HG02884 (cell line): ENCODE measurements around the gene TMEM132C.

Experiments used
- ATAC-seq: cut with Tn5 transposase; IDR thresholded peaks from one replicate; pipeline ENCODE4 v1.9.1; 2021; ENCODE audit warnings: mild to moderate bottlenecking, moderate library complexity; ENCODE audit not compliant: unreplicated experiment

The TMEM132C gene

GRCh38 chr12:128286970-128287369 lies 20.0 kb downstream of the TMEM132C start:
- ATAC-seq: no peak

DNA sequence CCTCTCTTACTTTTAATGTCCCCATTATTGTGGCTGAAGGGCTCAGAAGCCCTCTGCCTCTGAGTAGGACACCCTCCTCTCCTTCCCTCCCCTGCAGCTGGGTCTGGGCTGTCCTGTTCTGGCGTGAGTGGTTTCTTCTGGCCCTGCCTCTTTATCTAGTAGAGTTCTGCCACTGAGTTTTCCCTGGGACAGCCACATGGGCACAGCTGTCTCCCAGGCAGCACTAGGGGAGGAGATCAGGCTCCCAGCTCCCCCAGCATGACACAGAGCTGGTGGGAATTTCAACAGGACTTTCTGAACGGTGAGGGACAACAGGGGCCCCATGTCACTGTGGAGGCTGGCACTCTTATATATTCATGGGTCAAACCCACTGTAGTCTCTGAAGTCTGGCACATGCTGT lies 21.4 kb downstream of the TMEM132C start:
- ATAC-seq: no peak

DNA sequence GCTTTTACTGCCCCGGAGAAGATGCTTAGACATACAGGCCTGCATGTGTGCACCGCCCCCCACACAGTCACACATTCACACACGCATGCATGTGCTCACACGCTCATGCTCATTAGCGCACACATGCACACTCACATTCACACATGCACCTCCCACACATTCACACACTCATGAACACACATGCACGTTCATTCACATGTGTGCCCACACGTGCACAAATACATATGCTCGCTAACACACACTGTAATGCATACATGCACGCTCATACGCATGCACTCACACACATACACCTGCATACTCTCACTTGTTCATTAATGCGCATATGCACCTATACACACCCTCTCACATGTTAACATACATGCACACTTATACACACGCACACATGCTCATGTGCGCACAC lies 21.9 kb downstream of the TMEM132C start:
- no peak for ATAC-seq

DNA sequence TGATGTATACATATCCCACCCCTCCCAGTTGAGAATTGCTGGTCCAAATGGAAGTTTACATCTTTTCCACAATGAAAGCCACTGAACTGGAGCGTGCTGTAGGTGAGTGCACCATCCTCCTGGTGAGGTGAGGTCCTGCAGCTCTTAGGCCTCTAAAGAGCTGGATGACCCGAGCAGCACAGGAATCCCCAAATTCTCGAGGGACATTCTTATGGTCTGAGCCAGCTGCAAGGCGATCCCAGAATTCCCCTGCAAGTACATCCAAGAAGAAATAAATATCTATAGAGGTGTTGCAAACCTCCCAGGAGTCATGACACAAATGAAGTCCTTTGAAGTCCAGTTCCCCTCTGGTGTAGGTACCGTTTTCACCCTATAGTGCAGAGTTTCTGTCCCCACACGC lies 24.0 kb downstream of the TMEM132C start:
- no peak for ATAC-seq

DNA sequence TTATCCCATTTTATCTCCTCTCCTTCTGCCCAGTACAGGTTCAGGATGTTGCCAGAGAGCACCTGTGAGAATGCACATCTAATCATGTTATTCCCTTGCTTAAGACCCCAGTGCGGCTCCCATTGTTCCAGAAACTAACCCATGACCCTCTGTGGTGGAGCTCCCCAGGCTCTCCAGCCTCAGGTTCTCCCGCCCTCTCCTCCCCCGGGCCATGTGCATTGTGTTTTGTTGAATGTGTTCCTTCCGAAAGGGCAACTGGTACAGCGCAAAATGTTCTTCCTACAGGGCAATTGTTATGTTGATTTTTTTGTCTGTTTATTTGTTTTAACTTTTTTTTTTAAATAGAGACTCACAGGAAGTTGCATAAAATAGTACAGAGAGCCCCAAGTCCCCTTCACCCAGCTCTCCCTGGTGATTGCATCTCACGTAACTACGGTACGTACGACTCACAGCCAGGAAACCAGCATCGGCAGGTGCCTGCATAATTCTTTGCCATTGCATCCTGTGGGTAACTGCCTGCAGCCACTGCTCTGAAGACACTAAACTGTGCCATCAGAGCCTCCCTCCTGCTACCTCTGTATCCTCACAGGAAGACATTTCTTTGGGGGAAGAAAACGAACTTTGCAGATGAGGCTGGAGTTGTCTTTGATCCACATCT lies 31.2 kb downstream of the TMEM132C start:
- ATAC-seq: no peak

DNA sequence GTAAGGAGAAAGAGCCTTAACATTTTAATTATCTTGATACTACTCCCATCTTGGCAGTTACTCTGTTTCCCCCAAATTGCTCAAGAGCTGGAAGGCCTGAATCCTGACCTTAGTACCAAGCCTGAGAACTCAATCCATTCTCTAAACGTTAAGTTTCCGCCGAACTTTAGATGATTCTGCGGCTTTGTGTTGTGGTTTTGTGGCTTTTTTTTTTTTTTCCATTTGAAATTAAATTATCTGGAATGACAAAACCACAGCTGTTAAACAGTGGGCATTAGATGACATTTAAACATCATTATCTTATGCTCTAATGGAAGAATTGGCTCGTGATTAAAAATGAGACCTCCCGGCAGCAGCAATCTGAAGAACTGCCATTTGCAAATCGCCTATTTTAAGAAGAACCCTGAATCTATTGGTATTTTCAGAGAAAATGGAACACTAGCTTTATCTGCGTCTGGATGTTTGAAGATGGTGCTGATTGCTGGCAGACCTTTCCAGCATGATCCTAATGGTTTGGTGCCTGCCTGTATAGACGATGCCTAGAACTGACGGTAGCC lies 38.4 kb downstream of the TMEM132C start:
- no peak for ATAC-seq

DNA sequence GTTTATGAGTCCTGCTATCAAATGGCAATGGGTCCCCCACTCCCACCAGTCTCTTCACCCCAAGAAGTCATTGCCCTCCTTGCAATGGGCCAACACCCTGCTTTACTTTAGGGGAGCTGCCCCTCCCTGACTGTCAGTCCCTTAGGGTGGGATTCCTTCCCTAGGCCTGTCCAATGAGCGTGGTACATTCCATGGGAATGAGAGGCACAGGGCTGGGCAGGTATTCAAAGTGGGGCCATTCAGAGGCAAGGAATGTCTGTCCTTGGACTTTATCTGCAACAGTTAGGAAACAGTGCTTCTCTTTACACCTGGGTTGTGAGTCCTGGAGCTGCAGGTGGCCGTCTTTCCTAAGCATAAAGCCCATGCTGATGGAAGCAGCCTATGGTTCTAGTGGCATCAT lies 40.8 kb downstream of the TMEM132C start:
- no peak for ATAC-seq

GRCh38 chr12:128312661-128313060 lies 45.7 kb downstream of the TMEM132C start:
- ATAC-seq: no peak

DNA sequence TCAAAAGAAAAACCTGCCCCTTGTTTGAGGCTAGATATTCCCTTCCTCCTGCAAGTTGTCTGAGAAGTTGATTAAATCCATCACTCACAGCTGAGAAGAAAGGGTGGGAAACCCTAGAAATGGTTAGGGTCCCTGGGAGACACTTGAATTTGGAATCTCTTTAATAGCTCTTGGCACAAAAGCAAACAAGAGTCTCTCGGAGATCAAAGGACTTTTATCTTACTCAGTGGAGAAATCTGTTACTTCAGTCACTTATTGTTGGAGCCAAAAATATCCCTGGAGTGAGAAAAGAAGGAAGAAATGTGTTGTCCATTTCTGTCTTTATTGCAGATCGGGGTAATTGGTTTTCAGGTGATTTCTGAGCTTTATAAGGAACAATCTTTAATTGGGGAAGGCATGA lies 47.0 kb downstream of the TMEM132C start:
- ATAC-seq: no peak

GRCh38 chr12:128314611-128315010 lies 47.6 kb downstream of the TMEM132C start:
- no peak for ATAC-seq

GRCh38 chr12:128316078-128316477 lies 49.1 kb downstream of the TMEM132C start:
- no peak for ATAC-seq

- no peak for ATAC-seq
These were observed 50.1 kb downstream of the TMEM132C start for GRCh38 chr12:128316973-128317526.

DNA sequence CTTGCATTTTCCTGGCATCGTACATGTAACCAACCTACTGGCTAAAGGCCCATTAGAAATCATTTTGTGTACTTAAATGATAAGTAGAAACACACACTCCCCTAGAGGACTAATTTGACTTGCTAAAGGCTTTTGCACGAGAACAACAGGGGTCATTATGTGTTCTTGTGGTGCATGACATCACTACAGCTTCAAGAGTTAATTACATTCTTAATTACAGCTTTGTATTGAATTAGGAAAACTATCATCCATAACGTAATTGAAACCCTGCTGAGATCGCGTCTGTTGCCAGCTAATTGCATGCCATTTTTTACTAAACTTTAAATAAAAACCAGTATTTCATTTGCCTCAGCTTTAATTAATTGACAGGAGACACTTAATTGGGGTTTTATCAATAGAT lies 51.4 kb downstream of the TMEM132C start:
- no peak for ATAC-seq

DNA sequence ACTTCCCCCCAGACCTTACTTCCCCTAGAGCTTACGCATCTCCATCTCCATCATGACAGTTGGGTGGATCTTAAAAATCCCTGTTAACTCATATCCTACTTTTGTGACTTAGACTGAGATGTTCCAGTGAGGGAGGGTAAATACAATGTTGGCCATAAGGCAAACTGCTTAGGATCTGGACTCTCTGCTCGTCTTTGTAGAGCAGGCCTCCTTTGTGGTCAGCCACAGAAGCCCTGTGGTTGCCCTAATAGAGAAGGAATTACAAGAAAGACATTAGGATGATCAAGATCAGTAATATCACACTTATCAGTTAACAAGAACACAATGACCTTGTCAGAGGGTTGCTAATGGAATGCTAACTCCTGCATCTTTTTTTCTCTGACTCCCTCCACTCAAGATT lies 52.0 kb downstream of the TMEM132C start:
- ATAC-seq: no peak

- ATAC-seq: no peak
These were observed 55.4 kb downstream of the TMEM132C start for GRCh38 chr12:128322341-128322740.

DNA sequence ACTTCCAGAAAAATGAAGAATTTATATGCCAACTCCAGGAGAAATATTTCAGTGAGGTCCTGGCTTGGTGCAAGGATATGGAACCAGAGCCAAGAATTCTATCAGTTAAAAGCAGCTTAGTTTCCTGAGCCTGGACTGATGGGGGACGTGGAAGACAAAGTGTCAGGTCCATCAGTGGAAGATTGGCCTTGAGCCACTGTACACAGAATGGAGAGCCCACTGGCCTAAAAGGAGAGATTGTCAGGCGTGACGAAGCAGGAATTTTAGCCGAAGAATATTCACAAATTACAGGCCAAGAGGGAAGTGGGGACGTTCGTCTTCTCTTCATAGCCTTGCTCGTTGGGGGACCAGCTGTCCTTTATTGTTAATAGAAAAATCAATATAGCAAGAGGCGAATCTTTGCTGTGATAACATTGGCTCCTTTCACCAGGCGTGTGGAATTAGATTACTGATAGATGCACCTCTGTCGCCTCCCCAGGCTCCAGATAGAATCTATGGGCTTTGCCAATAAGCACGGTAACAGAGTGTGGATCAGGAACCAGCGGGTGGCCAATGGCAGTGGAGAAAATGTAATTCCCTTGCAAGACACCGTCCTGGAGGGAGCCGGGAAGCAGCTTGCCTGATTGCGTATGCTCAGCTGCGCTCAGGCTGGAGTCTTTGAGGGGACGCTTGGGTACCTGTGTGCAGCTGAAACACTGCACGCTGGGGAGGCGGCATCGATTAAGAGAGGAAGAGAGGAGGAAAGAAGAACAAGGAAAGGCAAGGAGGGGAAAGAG lies 56.4 kb downstream of the TMEM132C start:
- ATAC-seq: no peak

GRCh38 chr12:128325646-128326045 lies 58.7 kb downstream of the TMEM132C start:
- no peak for ATAC-seq

GRCh38 chr12:128326406-128326805 lies 59.4 kb downstream of the TMEM132C start:
- ATAC-seq: no peak

DNA sequence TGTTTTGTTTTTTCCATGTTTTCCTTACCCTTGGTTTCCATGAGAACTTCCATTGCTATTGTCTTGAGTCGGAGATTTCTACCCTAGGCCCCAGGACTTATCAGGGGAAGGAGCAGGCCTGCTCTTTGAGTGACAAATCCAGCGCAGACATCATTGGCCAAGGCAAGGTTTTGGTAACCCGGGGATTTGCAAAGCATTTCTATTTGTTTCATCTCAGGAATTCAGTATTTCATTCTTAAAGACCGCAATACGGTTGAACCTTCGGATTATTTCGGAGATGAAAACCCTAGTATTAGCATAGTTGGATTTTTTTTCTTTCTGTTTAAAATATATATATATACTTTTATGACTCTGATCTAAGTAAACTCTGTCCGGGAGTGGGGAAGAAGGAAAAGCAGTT lies 62.0 kb downstream of the TMEM132C start:
- ATAC-seq: no peak

- ATAC-seq: no peak
These were observed 69.5 kb downstream of the TMEM132C start for GRCh38 chr12:128336204-128337070.

GRCh38 chr12:128337071-128337345 lies 70.0 kb downstream of the TMEM132C start:
- ATAC-seq: no peak
